ENCODE measurements around the gene AKR1B1. TPM values are rescaled to one million over a fixed set of nuclear protein-coding genes. Genes with fewer than 3 reads are reported as not detected.

The AKR1B1 gene
- polyA plus RNA-seq, 1 of the 3 experiments (the other 2 are of a cell fraction), result 216 TPM

GRCh38 chr7:134477954-134478353 is 19.1 kb upstream of the AKR1B1 start (continued):
- TF ChIP-seq, protein P1, sequence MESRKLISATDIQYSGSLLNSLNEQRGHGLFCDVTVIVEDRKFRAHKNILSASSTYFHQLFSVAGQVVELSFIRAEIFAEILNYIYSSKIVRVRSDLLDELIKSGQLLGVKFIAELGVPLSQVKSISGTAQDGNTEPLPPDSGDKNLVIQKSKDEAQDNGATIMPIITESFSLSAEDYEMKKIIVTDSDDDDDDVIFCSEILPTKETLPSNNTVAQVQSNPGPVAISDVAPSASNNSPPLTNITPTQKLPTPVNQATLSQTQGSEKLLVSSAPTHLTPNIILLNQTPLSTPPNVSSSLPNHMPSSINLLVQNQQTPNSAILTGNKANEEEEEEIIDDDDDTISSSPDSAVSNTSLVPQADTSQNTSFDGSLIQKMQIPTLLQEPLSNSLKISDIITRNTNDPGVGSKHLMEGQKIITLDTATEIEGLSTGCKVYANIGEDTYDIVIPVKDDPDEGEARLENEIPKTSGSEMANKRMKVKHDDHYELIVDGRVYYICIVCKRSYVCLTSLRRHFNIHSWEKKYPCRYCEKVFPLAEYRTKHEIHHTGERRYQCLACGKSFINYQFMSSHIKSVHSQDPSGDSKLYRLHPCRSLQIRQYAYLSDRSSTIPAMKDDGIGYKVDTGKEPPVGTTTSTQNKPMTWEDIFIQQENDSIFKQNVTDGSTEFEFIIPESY (IDR thresholded peaks at IDR 0.05; ENCODE audit: borderline replicate concordance, low read depth), result no peak
- TF ChIP-seq GABPA (IDR thresholded peaks at IDR 0.05; ENCODE audit: low read depth) (no peak), NFIC (IDR thresholded peaks at IDR 0.05; ENCODE audit: borderline replicate concordance) (no peak), TAF1 (IDR thresholded peaks at IDR 0.05; ENCODE audit: borderline replicate concordance, low read depth, low read length) (no peak)

- CTCF ChIA-PET, result interaction anchor here (1.2 to 2.6 kb wide), 4 partner anchors 17 to 73 kb away, joined by 3 to 14 read pairs (median 8); partner anchors contain the start of genes AKR1B1 and AKR1B15
- no peaks in the 10 kb centered on the region for H4K20me1 ChIP-seq (ENCODE audit: insufficient read depth)
- DNase-seq, result no peak
- no peak overlapping the region for H3K4me2 ChIP-seq
- no peaks in the 10 kb centered on the region for H3K9me3 ChIP-seq
- H3K79me2 ChIP-seq (ENCODE audit: insufficient read depth), result no peaks in the 10 kb centered on the region
- no peak overlapping the region for H3K9ac ChIP-seq
- TF ChIP-seq SMC3 (IDR thresholded peaks at IDR 0.05; ENCODE audit: low read depth, low read length) (no peak), CHD2 (IDR thresholded peaks at IDR 0.05; ENCODE audit: low read length, partially characterized antibody) (no peak), REST (IDR thresholded peaks at IDR 0.05; ENCODE audit: low read depth, low read length) (no peak), GABPA (IDR thresholded peaks at IDR 0.05; ENCODE audit: low read depth) (no peak), POLR2AphosphoS5 (IDR thresholded peaks at IDR 0.05; ENCODE audit: low read depth, low read length) (no peak), RAD21 (IDR thresholded peaks at IDR 0.05; ENCODE audit: low read length) (no peak), PBX3 (IDR thresholded peaks at IDR 0.05) (no peak), EP300 (IDR thresholded peaks at IDR 0.05; ENCODE audit: borderline replicate concordance in 1 of 2, low read depth in 1 of 2, low read length in 1 of 2) (no peak), EZH2phosphoT487 (IDR thresholded peaks at IDR 0.05; ENCODE audit: borderline replicate concordance, low read depth) (no peak), NFIC (IDR thresholded peaks at IDR 0.05; ENCODE audit: borderline replicate concordance) (no peak), FOXM1 (IDR thresholded peaks at IDR 0.05; ENCODE audit: low read depth) (no peak), TAF1 (IDR thresholded peaks at IDR 0.05; ENCODE audit: borderline replicate concordance, low read depth, low read length) (no peak)
- TF ChIP-seq, protein P2, sequence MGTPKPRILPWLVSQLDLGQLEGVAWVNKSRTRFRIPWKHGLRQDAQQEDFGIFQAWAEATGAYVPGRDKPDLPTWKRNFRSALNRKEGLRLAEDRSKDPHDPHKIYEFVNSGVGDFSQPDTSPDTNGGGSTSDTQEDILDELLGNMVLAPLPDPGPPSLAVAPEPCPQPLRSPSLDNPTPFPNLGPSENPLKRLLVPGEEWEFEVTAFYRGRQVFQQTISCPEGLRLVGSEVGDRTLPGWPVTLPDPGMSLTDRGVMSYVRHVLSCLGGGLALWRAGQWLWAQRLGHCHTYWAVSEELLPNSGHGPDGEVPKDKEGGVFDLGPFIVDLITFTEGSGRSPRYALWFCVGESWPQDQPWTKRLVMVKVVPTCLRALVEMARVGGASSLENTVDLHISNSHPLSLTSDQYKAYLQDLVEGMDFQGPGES (IDR thresholded peaks at IDR 0.05; ENCODE audit: low read depth, low read length), result no peak
- TF ChIP-seq, protein P3, sequence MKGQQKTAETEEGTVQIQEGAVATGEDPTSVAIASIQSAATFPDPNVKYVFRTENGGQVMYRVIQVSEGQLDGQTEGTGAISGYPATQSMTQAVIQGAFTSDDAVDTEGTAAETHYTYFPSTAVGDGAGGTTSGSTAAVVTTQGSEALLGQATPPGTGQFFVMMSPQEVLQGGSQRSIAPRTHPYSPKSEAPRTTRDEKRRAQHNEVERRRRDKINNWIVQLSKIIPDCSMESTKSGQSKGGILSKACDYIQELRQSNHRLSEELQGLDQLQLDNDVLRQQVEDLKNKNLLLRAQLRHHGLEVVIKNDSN (IDR thresholded peaks at IDR 0.05; ENCODE audit: borderline replicate concordance, low read depth), result no peak
- H2AFZ ChIP-seq (ENCODE audit: low read depth), result no peak overlapping the region
- H3K27ac ChIP-seq (ENCODE audit: low read depth in 2 of 2, low read length in 1 of 2), result no peak overlapping the region
- POLR2A ChIA-PET, result no interaction called here
- H3K36me3 ChIP-seq (replicated peaks in 1 of 2; ENCODE audit: control insufficient read depth in 1 of 2, insufficient read depth in 2 of 2, low read length in 1 of 2), result no peaks in the 10 kb centered on the region
- peaks cover 0 to 7% of the 10 kb centered on the region in 2 experiments; a peak in 2 of 4 replicates for H3K4me1 ChIP-seq (ENCODE audit: control insufficient read depth in 1 of 2, insufficient read depth in 2 of 2, low read depth in 1 of 2, low read length in 1 of 2)
- H3F3A ChIP-seq (replicated peaks; ENCODE audit: insufficient read depth), result peaks cover 5% of the 10 kb centered on the region
- H3K4me3 ChIP-seq (ENCODE audit: low read depth in 2 of 2, low read length in 1 of 2), result no peak overlapping the region
- H3K9me2 ChIP-seq, result no peaks in the 10 kb centered on the region
- no peaks in the 10 kb centered on the region for H3K27me3 ChIP-seq (ENCODE audit: insufficient read depth)
Observed at GRCh38 chr7:134476044-134476443, 17.1 kb upstream of the AKR1B1 start.

Data from SK-N-SH (cell line).